ENCODE measurements around the gene ZDHHC18.
A peak's percentile ranks its signal among the peaks of the same experiment; 100 is the strongest.

The ZDHHC18 gene

GRCh38 chr1:26826261-26827105 lies at the start of gene ZDHHC18:
Gene ZDHHC18, plus strand, starts transcription at chr1:26826688. Its CDS starts 117 bp downstream, at chr1:26826805.
- DNase-seq (ENCODE audit: low read depth), result peak; percentile 32

- DNase-seq (ENCODE audit: low read depth), result no peak
Observed at GRCh38 chr1:26779098-26779668, 47.3 kb upstream of the ZDHHC18 start.

- DNase-seq (ENCODE audit: low read depth), result no peak
Observed at GRCh38 chr1:26780344-26780957, 46.0 kb upstream of the ZDHHC18 start.

GRCh38 chr1:26781206-26781825 lies 45.2 kb upstream of the ZDHHC18 start:
- DNase-seq (ENCODE audit: low read depth), result no peak

GRCh38 chr1:26782521-26783212 lies 43.8 kb upstream of the ZDHHC18 start:
- DNase-seq (ENCODE audit: low read depth), result no peak

GRCh38 chr1:26783646-26784022 lies 42.9 kb upstream of the ZDHHC18 start:
- no peak for DNase-seq (ENCODE audit: low read depth)

- DNase-seq (ENCODE audit: low read depth), result no peak
Observed at GRCh38 chr1:26784023-26784871, 42.2 kb upstream of the ZDHHC18 start.

GRCh38 chr1:26784886-26785285 lies 41.6 kb upstream of the ZDHHC18 start:
- DNase-seq (ENCODE audit: low read depth), result no peak

GRCh38 chr1:26785611-26786436 lies 40.7 kb upstream of the ZDHHC18 start:
- no peak for DNase-seq (ENCODE audit: low read depth)

- DNase-seq (ENCODE audit: low read depth), result no peak
Observed at GRCh38 chr1:26786437-26787380, 39.8 kb upstream of the ZDHHC18 start.

- no peak for DNase-seq (ENCODE audit: low read depth)
Observed at GRCh38 chr1:26787381-26787705, 39.1 kb upstream of the ZDHHC18 start.

GRCh38 chr1:26787706-26788514 lies 38.6 kb upstream of the ZDHHC18 start, which contains the start of gene PIGV:
Gene PIGV, plus strand, starts transcription at chr1:26787950. Its CDS starts 2,866 bp downstream, at chr1:26790816.
- peak; percentile 69 for DNase-seq (ENCODE audit: low read depth)

GRCh38 chr1:26788515-26788785 lies 38.0 kb upstream of the ZDHHC18 start:
- no peak for DNase-seq (ENCODE audit: low read depth)

- DNase-seq (ENCODE audit: low read depth), result peak; percentile 77
Observed at GRCh38 chr1:26788836-26789611, 37.5 kb upstream of the ZDHHC18 start.

- DNase-seq (ENCODE audit: low read depth), result no peak
Observed at GRCh38 chr1:26789612-26789865, 36.9 kb upstream of the ZDHHC18 start.

- DNase-seq (ENCODE audit: low read depth), result no peak
Observed at GRCh38 chr1:26789931-26790330, 36.6 kb upstream of the ZDHHC18 start.

GRCh38 chr1:26790551-26790953 lies 35.9 kb upstream of the ZDHHC18 start:
- DNase-seq (ENCODE audit: low read depth), result no peak

GRCh38 chr1:26791148-26791547 lies 35.3 kb upstream of the ZDHHC18 start:
- DNase-seq (ENCODE audit: low read depth), result no peak

Measured in stimulated activated CD8-positive, alpha-beta memory T cell treated with anti-CD3 and anti-CD28 coated beads, Interleukin-15, amount 100 ng/mL, for 1 hour (primary cell).